Measurements from ENCODE around the gene TMEM209.

The TMEM209 gene

GRCh38 chr7:130154131-130154500 is 51.1 kb downstream of the TMEM209 start:
- Histone ChIP-seq H3K4me3 (ENCODE audit: low read depth, low read length, poor library complexity, severe bottlenecking) (no peak overlapping the region), H3F3A (ENCODE audit: insufficient read depth, low read length) (peaks cover 8% of the 10 kb centered on the region; the same call in 1 of the 2 replicates), H3K36me3 (ENCODE audit: insufficient read depth, low read length) (peaks cover 16% of the 10 kb centered on the region; the same call in 1 of the 2 replicates), H3K79me2 (ENCODE audit: insufficient read depth, low read length) (no peaks in the 10 kb centered on the region), H3K27ac (ENCODE audit: low read depth, low read length, poor library complexity, severe bottlenecking) (no peak overlapping the region), H3K9me2 (ENCODE audit: low read depth, low read length) (no peaks in the 10 kb centered on the region), H3K4me2 (ENCODE audit: low read length) (no peak overlapping the region), H2AFZ (ENCODE audit: low read length) (no peak overlapping the region), H3K27me3 (ENCODE audit: insufficient read depth, low read length) (no peaks in the 10 kb centered on the region), H3K9ac (ENCODE audit: low read length) (no peak overlapping the region), H3K9me3 (ENCODE audit: low read length) (peaks cover 2% of the 10 kb centered on the region; the same call in 1 of the 2 replicates), H3K4me1 (ENCODE audit: insufficient read depth, low read length, severe bottlenecking) (peaks cover 42% of the 10 kb centered on the region), H4K20me1 (ENCODE audit: insufficient read depth, low read length) (no peaks in the 10 kb centered on the region)
- no peak for TF ChIP-seq EZH2 (IDR thresholded peaks at IDR 0.05; ENCODE audit: borderline replicate concordance, low read length)
- no peak for TF ChIP-seq CTCF (IDR thresholded peaks at IDR 0.05; ENCODE audit: low read length)

GRCh38 chr7:130153211-130153908 is 51.8 kb downstream of the TMEM209 start:
- peaks cover 11% of the 10 kb centered on the region; the same call in 1 of the 2 replicates for H3K36me3 ChIP-seq (ENCODE audit: insufficient read depth, low read length)
- H3K4me3 ChIP-seq (ENCODE audit: low read depth, low read length, poor library complexity, severe bottlenecking), result no peak overlapping the region
- H3K9me2 ChIP-seq (ENCODE audit: low read depth, low read length), result no peaks in the 10 kb centered on the region
- H3F3A ChIP-seq (ENCODE audit: insufficient read depth, low read length), result peaks cover 10% of the 10 kb centered on the region; the same call in 1 of the 2 replicates
- TF ChIP-seq EZH2 (IDR thresholded peaks at IDR 0.05; ENCODE audit: borderline replicate concordance, low read length), result no peak
- no peak for TF ChIP-seq CTCF (IDR thresholded peaks at IDR 0.05; ENCODE audit: low read length)
- H3K9me3 ChIP-seq (ENCODE audit: low read length), result peaks cover 2% of the 10 kb centered on the region; the same call in 1 of the 2 replicates
- H4K20me1 ChIP-seq (ENCODE audit: insufficient read depth, low read length), result no peaks in the 10 kb centered on the region
- no peak overlapping the region for H3K4me2 ChIP-seq (ENCODE audit: low read length)
- no peak overlapping the region for H3K27ac ChIP-seq (ENCODE audit: low read depth, low read length, poor library complexity, severe bottlenecking)
- H3K4me1 ChIP-seq (ENCODE audit: insufficient read depth, low read length, severe bottlenecking), result peaks cover 42% of the 10 kb centered on the region
- H3K79me2 ChIP-seq (ENCODE audit: insufficient read depth, low read length), result no peaks in the 10 kb centered on the region
- H3K27me3 ChIP-seq (ENCODE audit: insufficient read depth, low read length), result no peaks in the 10 kb centered on the region
- H3K9ac ChIP-seq (ENCODE audit: low read length), result no peak overlapping the region
- H2AFZ ChIP-seq (ENCODE audit: low read length), result no peak overlapping the region

GRCh38 chr7:130152493-130153210 is 52.6 kb downstream of the TMEM209 start:
- Histone ChIP-seq H3K4me1 (ENCODE audit: insufficient read depth, low read length, severe bottlenecking) (peaks cover 42% of the 10 kb centered on the region), H2AFZ (ENCODE audit: low read length) (no peak overlapping the region), H3F3A (ENCODE audit: insufficient read depth, low read length) (peaks cover 10% of the 10 kb centered on the region; the same call in 1 of the 2 replicates), H3K4me2 (ENCODE audit: low read length) (no peak overlapping the region), H3K4me3 (ENCODE audit: low read depth, low read length, poor library complexity, severe bottlenecking) (no peak overlapping the region), H3K9ac (ENCODE audit: low read length) (no peak overlapping the region), H4K20me1 (ENCODE audit: insufficient read depth, low read length) (no peaks in the 10 kb centered on the region), H3K27ac (ENCODE audit: low read depth, low read length, poor library complexity, severe bottlenecking) (no peak overlapping the region), H3K9me2 (ENCODE audit: low read depth, low read length) (no peaks in the 10 kb centered on the region), H3K27me3 (ENCODE audit: insufficient read depth, low read length) (no peaks in the 10 kb centered on the region), H3K9me3 (ENCODE audit: low read length) (peaks cover 2% of the 10 kb centered on the region; the same call in 1 of the 2 replicates), H3K79me2 (ENCODE audit: insufficient read depth, low read length) (no peaks in the 10 kb centered on the region), H3K36me3 (ENCODE audit: insufficient read depth, low read length) (peaks cover 6% of the 10 kb centered on the region; the same call in 1 of the 2 replicates)
- TF ChIP-seq EZH2 (IDR thresholded peaks at IDR 0.05; ENCODE audit: borderline replicate concordance, low read length), result no peak
- TF ChIP-seq CTCF (IDR thresholded peaks at IDR 0.05; ENCODE audit: low read length), result no peak
